ENCODE results near the gene GSK3B. TPM values are rescaled to one million over a fixed set of nuclear protein-coding genes. Genes with fewer than 3 reads are reported as not detected.

The GSK3B gene
- polyA plus RNA-seq, 1 donor (not counting 4 experiments of a cell fraction or from before 2014, with no cell fraction given): 73.3 TPM

- dilution Hi-C loops (cut with MboI; ENCODE audit: extremely low pct_ligation_motif_present, low sequenced_read_pairs): no loop called here
- H4K20me1 ChIP-seq (ENCODE audit: control insufficient read depth, extremely low read depth, insufficient read depth, low read length): no peaks in the 10 kb centered on the region
- no peak overlapping the region for H3K9ac ChIP-seq (ENCODE audit: control insufficient read depth, extremely low read depth, insufficient read depth, low read length)
- H3K4me2 ChIP-seq (ENCODE audit: control insufficient read depth, extremely low read depth, insufficient read depth, low read depth, low read length): no peak overlapping the region
- peaks cover 11 to 20% of the 10 kb centered on the region in 2 experiments for H3K36me3 ChIP-seq (ENCODE audit: control insufficient read depth in 2 of 2, extremely low read depth in 1 of 2, insufficient read depth in 2 of 2, low read length in 2 of 2)
- peaks cover 3% of the 10 kb centered on the region for H3K4me1 ChIP-seq (ENCODE audit: control insufficient read depth, extremely low read depth, insufficient read depth, low read length)
- peaks cover 2% of the 10 kb centered on the region for H3K79me2 ChIP-seq (ENCODE audit: control insufficient read depth, insufficient read depth, low read length)
- H2AFZ ChIP-seq (ENCODE audit: control insufficient read depth, low read length): no peak overlapping the region
- DNase-seq (ENCODE audit: low read depth, low spot score) (no peak), FAIRE-seq (no peak)
- H3K27ac ChIP-seq (ENCODE audit: control insufficient read depth, insufficient read depth, low read length): peak overlapping the region; percentile 27
- TF ChIP-seq CTCF (optimal IDR thresholded peaks at IDR 0.05 in 1 of 3, IDR thresholded peaks at IDR 0.05 in 1 of 3, conservative IDR thresholded peaks at IDR 0.05 in 1 of 3; ENCODE audit: extremely low read depth in 1 of 3, insufficient read depth in 2 of 3, low read length in 3 of 3) (no peak), EZH2 (IDR thresholded peaks at IDR 0.05; ENCODE audit: low read length) (no peak)
- H3K4me3 ChIP-seq (ENCODE audit: control insufficient read depth in 2 of 3, extremely low read depth in 1 of 3, insufficient read depth in 2 of 3, low read depth in 1 of 3, low read length in 3 of 3): no peak overlapping the region
- H3K9me1 ChIP-seq (ENCODE audit: control insufficient read depth, extremely low read depth, insufficient read depth, low read length): no peaks in the 10 kb centered on the region
- no peaks in the 10 kb centered on the region for H3K27me3 ChIP-seq (ENCODE audit: control insufficient read depth, extremely low read depth, insufficient read depth, low read length)
- no peaks in the 10 kb centered on the region for H3K9me3 ChIP-seq (ENCODE audit: control insufficient read depth, low read depth, low read length)
Measured at GRCh38 chr3:119912220-119912619, 182.0 kb downstream of the GSK3B start.

GRCh38 chr3:119911748-119912147 is 182.5 kb downstream of the GSK3B start:
- no peak for TF ChIP-seq EZH2 (IDR thresholded peaks at IDR 0.05; ENCODE audit: low read length)
- TF ChIP-seq CTCF (optimal IDR thresholded peaks at IDR 0.05 in 1 of 3, IDR thresholded peaks at IDR 0.05 in 1 of 3, conservative IDR thresholded peaks at IDR 0.05 in 1 of 3; ENCODE audit: extremely low read depth in 1 of 3, insufficient read depth in 2 of 3, low read length in 3 of 3): no peak
- dilution Hi-C loops (cut with MboI; ENCODE audit: extremely low pct_ligation_motif_present, low sequenced_read_pairs): no loop called here
- DNase-seq (ENCODE audit: low read depth, low spot score) (no peak), FAIRE-seq (no peak)
- H3K9me3 ChIP-seq (ENCODE audit: control insufficient read depth, low read depth, low read length): no peaks in the 10 kb centered on the region
- no peaks in the 10 kb centered on the region for H3K27me3 ChIP-seq (ENCODE audit: control insufficient read depth, extremely low read depth, insufficient read depth, low read length)
- peaks cover 11 to 20% of the 10 kb centered on the region in 2 experiments for H3K36me3 ChIP-seq (ENCODE audit: control insufficient read depth in 2 of 2, extremely low read depth in 1 of 2, insufficient read depth in 2 of 2, low read length in 2 of 2)
- no peak overlapping the region for H3K9ac ChIP-seq (ENCODE audit: control insufficient read depth, extremely low read depth, insufficient read depth, low read length)
- H3K79me2 ChIP-seq (ENCODE audit: control insufficient read depth, insufficient read depth, low read length): peaks cover 2% of the 10 kb centered on the region
- H3K27ac ChIP-seq (ENCODE audit: control insufficient read depth, insufficient read depth, low read length): peak overlapping the region; percentile 27
- no peak overlapping the region for H3K4me3 ChIP-seq (ENCODE audit: control insufficient read depth in 2 of 3, extremely low read depth in 1 of 3, insufficient read depth in 2 of 3, low read depth in 1 of 3, low read length in 3 of 3)
- H2AFZ ChIP-seq (ENCODE audit: control insufficient read depth, low read length): no peak overlapping the region
- H3K4me1 ChIP-seq (ENCODE audit: control insufficient read depth, extremely low read depth, insufficient read depth, low read length): peaks cover 3% of the 10 kb centered on the region
- H3K9me1 ChIP-seq (ENCODE audit: control insufficient read depth, extremely low read depth, insufficient read depth, low read length): no peaks in the 10 kb centered on the region
- no peaks in the 10 kb centered on the region for H4K20me1 ChIP-seq (ENCODE audit: control insufficient read depth, extremely low read depth, insufficient read depth, low read length)
- H3K4me2 ChIP-seq (ENCODE audit: control insufficient read depth, extremely low read depth, insufficient read depth, low read depth, low read length): no peak overlapping the region
